HG02938 (cell line): ENCODE measurements around the gene RNF222.
"Not testable (repeated sequence)": the region's sequence is repeated elsewhere in the genome, so short reads cannot be mapped to it uniquely, and the experiment has no call there.

ENCODE experiments used
- ATAC-seq: cut with Tn5 transposase; IDR thresholded peaks from one replicate; pipeline ENCODE4 v1.9.1; 2021; ENCODE audit warnings: mild to moderate bottlenecking, moderate library complexity; ENCODE audit not compliant: unreplicated experiment

The RNF222 gene

GRCh38 chr17:8347001-8347400 is 50.6 kb downstream of the RNF222 start:
- not testable (repeated sequence) for ATAC-seq

- no peak for ATAC-seq
Observed at GRCh38 chr17:8345951-8346665, 51.5 kb downstream of the RNF222 start.

GRCh38 chr17:8345052-8345690 is 52.5 kb downstream of the RNF222 start:
- no peak for ATAC-seq

- no peak for ATAC-seq
Observed at GRCh38 chr17:8341456-8341855, 56.2 kb downstream of the RNF222 start.
